ENCODE measurements around the gene HOXB3. TPM values are rescaled to one million over a fixed set of nuclear protein-coding genes. Genes with fewer than 3 reads are reported as not detected.

Gene HOXB3
- total and polyA plus RNA-seq, 8 donors: 1.1 to 5.6 (median 2.0) TPM

GRCh38 chr17:48565925-48566710 is 23.9 kb downstream of the HOXB3 start:
- 45 to 54% methylated on average over 4 of the region's 4 CpGs for WGBS, 2 donors
- Histone ChIP-seq H3K9me3 (no peaks in the 10 kb centered on the region), H3K36me3 (no peaks in the 10 kb centered on the region), H3K4me1 (no peaks in the 10 kb centered on the region), H3K27ac (no peak overlapping the region), H3K27me3 (peaks cover 0 to 28% (median 2%) of the 10 kb centered on the region in 4 donors), H3K4me3 (no peak overlapping the region)
- FAIRE-seq (no peak), ATAC-seq (no peak), DNase-seq (no peak)
- intact Hi-C loops (cut with DNase I): no loop called here
- TF ChIP-seq CTCF (IDR thresholded peaks at IDR 0.05): no peak

DNA sequence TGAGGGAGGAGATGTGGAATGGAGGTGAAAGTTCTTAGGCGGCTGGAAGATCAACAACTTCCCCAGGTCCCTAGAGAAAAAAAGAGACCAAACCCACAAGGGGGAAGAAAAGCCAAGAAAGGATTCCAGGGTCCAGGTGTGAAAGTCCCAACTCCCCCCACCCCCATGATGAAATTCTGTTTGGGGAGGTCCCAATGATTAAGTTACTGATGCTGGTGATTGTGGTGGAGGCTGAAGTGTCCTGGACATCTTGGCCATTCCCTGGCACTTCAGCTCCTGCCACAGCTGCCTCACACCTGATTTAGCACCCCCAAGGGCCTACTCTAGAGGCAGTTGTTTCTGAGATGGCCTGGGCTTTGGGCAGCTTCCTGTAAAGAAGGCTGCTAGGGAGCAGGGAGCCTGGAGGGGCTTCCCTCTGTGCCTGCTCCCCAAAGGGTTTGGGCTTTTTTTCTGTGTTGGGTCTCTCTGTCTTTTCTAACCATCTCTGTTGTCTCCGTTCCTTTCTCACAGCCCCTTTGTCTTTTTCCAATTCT is 25.0 kb downstream of the HOXB3 start:
- intact Hi-C loops (cut with DNase I): no loop called here
- Histone ChIP-seq H3K4me3 (no peak overlapping the region), H3K4me1 (no peaks in the 10 kb centered on the region), H3K27me3 (peaks cover 0 to 22% (median 2%) of the 10 kb centered on the region in 4 donors), H3K36me3 (no peaks in the 10 kb centered on the region), H3K27ac (no peak overlapping the region), H3K9me3 (no peaks in the 10 kb centered on the region)
- no peak for TF ChIP-seq CTCF (IDR thresholded peaks at IDR 0.05)
- no peak for DNase-seq
- FAIRE-seq: no peak
- WGBS, 2 donors: 59 to 66% methylated on average over 2 of the region's 2 CpGs
- ATAC-seq: no peak

- H3K27ac ChIP-seq: peak overlapping the region in 1 of 4 donors; percentile 19
- 7 to 9% methylated on average over 43 to 73 of the region's 73 CpGs for whole genome bisulfite sequencing, 2 donors
- FAIRE-seq: no peak
These were observed 25.6 kb downstream of the HOXB3 start for GRCh38 chr17:48564188-48565021.

GRCh38 chr17:48563867-48564187 is 26.2 kb downstream of the HOXB3 start:
- intact Hi-C loops (cut with DNase I): no loop called here
- ATAC-seq (no peak), FAIRE-seq (no peak), DNase-seq (no peak)
- no peaks in the 10 kb centered on the region for H3K36me3 ChIP-seq
- TF ChIP-seq CTCF (IDR thresholded peaks at IDR 0.05): no peak
- H3K27ac ChIP-seq: no peak overlapping the region
- H3K4me3 ChIP-seq: peak overlapping the region in 1 of 4 donors; percentile 34
- H3K4me1 ChIP-seq: no peaks in the 10 kb centered on the region
- H3K27me3 ChIP-seq: peaks cover 0 to 20% (median 0%) of the 10 kb centered on the region in 4 donors
- 20 to 21% methylated on average over 10 of the region's 10 CpGs for WGBS, 2 donors
- no peaks in the 10 kb centered on the region for H3K9me3 ChIP-seq

More at GRCh38 chr17:48564188-48565021, 25.6 kb downstream of the HOXB3 start:
- ATAC-seq (peak in 1 of 4 donors; percentile 28), DNase-seq (peak in 1 of 6 donors; percentile 66)
- intact Hi-C loops (cut with DNase I): no loop called here
- H3K27me3 ChIP-seq: peaks cover 0 to 20% (median under 1%) of the 10 kb centered on the region in 4 donors
- no peak for TF ChIP-seq CTCF (IDR thresholded peaks at IDR 0.05)
- no peaks in the 10 kb centered on the region for H3K4me1 ChIP-seq
- H3K4me3 ChIP-seq: peak overlapping the region in 3 of 4 donors; percentile 5 to 34 (median 21)
- H3K9me3 ChIP-seq: no peaks in the 10 kb centered on the region
- no peaks in the 10 kb centered on the region for H3K36me3 ChIP-seq

Data from pancreas (tissue), 10 donors.